Measurements from ENCODE around the gene CA12. TPM values are rescaled to one million over a fixed set of nuclear protein-coding genes. Genes with fewer than 3 reads are reported as not detected.

CA12 gene
- total and polyA plus RNA-seq, 4 donors, result 0.07 to 5.1 (median 1.5) TPM

- no peaks in the 10 kb centered on the region for H3K4me1 ChIP-seq (ENCODE audit: control insufficient read depth in 4 of 4, insufficient read depth in 4 of 4, low read length in 3 of 4)
- no peaks in the 10 kb centered on the region for H3K36me3 ChIP-seq (ENCODE audit: control insufficient read depth in 4 of 4, insufficient read depth in 3 of 4, low read depth in 1 of 4, low read length in 3 of 4)
- H3K27me3 ChIP-seq (ENCODE audit: control insufficient read depth in 4 of 4, insufficient read depth in 4 of 4, low read length in 3 of 4), result no peaks in the 10 kb centered on the region
- no peak for TF ChIP-seq RAD21 (IDR thresholded peaks at IDR 0.05)
- no peak for TF ChIP-seq REST (IDR thresholded peaks at IDR 0.05)
- no peak for TF ChIP-seq HNF4A (conservative IDR thresholded peaks at IDR 0.05)
- TF ChIP-seq GABPA (IDR thresholded peaks at IDR 0.05 in 1 of 2, conservative IDR thresholded peaks at IDR 0.05 in 1 of 2), result no peak
- no peak for TF ChIP-seq TAF1 (conservative IDR thresholded peaks at IDR 0.05)
- TF ChIP-seq, protein P1, sequence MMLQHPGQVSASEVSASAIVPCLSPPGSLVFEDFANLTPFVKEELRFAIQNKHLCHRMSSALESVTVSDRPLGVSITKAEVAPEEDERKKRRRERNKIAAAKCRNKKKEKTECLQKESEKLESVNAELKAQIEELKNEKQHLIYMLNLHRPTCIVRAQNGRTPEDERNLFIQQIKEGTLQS (IDR thresholded peaks at IDR 0.05), result no peak
- TF ChIP-seq NR2F2 (IDR thresholded peaks at IDR 0.05), result no peak
- TF ChIP-seq SP1 (IDR thresholded peaks at IDR 0.05), result no peak
- no peak for TF ChIP-seq EGR1 (IDR thresholded peaks at IDR 0.05; ENCODE audit: low read depth in 2 of 2)
- no peak for TF ChIP-seq JUND (IDR thresholded peaks at IDR 0.05)
- no peak for TF ChIP-seq FOXA2 (IDR thresholded peaks at IDR 0.05)
- TF ChIP-seq, protein P2, sequence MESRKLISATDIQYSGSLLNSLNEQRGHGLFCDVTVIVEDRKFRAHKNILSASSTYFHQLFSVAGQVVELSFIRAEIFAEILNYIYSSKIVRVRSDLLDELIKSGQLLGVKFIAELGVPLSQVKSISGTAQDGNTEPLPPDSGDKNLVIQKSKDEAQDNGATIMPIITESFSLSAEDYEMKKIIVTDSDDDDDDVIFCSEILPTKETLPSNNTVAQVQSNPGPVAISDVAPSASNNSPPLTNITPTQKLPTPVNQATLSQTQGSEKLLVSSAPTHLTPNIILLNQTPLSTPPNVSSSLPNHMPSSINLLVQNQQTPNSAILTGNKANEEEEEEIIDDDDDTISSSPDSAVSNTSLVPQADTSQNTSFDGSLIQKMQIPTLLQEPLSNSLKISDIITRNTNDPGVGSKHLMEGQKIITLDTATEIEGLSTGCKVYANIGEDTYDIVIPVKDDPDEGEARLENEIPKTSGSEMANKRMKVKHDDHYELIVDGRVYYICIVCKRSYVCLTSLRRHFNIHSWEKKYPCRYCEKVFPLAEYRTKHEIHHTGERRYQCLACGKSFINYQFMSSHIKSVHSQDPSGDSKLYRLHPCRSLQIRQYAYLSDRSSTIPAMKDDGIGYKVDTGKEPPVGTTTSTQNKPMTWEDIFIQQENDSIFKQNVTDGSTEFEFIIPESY (IDR thresholded peaks at IDR 0.05), result no peak
- DNase-seq (ENCODE audit: low spot score), result no peak
- no peak overlapping the region for H3K4me3 ChIP-seq (ENCODE audit: low read depth in 1 of 3, low read length in 3 of 3)
- H3K9me3 ChIP-seq (ENCODE audit: control insufficient read depth in 4 of 4, low read length in 3 of 4), result no peaks in the 10 kb centered on the region
- no peak overlapping the region for H3K27ac ChIP-seq (ENCODE audit: low read depth in 1 of 2, low read length in 2 of 2)
- WGBS, result 85% methylated on average over 3 of the region's 3 CpGs
- no peak overlapping the region for H3K9ac ChIP-seq (ENCODE audit: low read depth in 1 of 2, low read length in 2 of 2)
These were observed 39.8 kb upstream of the CA12 start for GRCh38 chr15:63421433-63421832.

DNA sequence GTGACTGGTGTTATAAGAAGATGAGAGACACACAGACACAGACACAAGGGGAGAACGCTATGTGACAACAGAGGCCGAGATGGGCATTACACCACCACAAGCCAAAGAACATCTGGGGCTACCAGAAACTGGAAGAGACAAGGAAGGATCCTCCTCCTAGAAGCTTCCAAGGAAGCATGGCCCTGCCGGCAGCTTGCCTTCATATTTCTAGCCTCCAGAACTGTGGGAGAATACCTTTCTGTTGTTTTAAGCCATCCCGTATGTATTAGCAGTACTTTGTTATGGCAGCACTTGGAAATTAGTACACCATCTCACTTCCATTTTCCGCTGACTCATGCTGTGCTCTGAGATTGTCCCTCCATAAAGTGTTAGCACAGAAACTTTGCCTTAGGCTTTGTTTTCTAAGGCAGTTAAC lies 38.7 kb upstream of the CA12 start:
- no peak for TF ChIP-seq GABPA (IDR thresholded peaks at IDR 0.05 in 1 of 2, conservative IDR thresholded peaks at IDR 0.05 in 1 of 2)
- TF ChIP-seq, protein P1 (IDR thresholded peaks at IDR 0.05), result no peak
- H3K36me3 ChIP-seq (ENCODE audit: control insufficient read depth in 4 of 4, insufficient read depth in 3 of 4, low read depth in 1 of 4, low read length in 3 of 4), result no peaks in the 10 kb centered on the region
- no peak overlapping the region for H3K27ac ChIP-seq (ENCODE audit: low read depth in 1 of 2, low read length in 2 of 2)
- no peak for DNase-seq (ENCODE audit: low spot score)
- WGBS, result 90% methylated on average over 5 of the region's 5 CpGs
- no peaks in the 10 kb centered on the region for H3K9me3 ChIP-seq (ENCODE audit: control insufficient read depth in 4 of 4, low read length in 3 of 4)
- no peak overlapping the region for H3K4me3 ChIP-seq (ENCODE audit: low read depth in 1 of 3, low read length in 3 of 3)
- no peaks in the 10 kb centered on the region for H3K4me1 ChIP-seq (ENCODE audit: control insufficient read depth in 4 of 4, insufficient read depth in 4 of 4, low read length in 3 of 4)
- no peak overlapping the region for H3K9ac ChIP-seq (ENCODE audit: low read depth in 1 of 2, low read length in 2 of 2)
- no peaks in the 10 kb centered on the region for H3K27me3 ChIP-seq (ENCODE audit: control insufficient read depth in 4 of 4, insufficient read depth in 4 of 4, low read length in 3 of 4)

- 90% methylated on average over 8 of the region's 8 CpGs for WGBS
- no peaks in the 10 kb centered on the region for H3K9me3 ChIP-seq (ENCODE audit: control insufficient read depth in 4 of 4, low read length in 3 of 4)
- no peaks in the 10 kb centered on the region for H3K36me3 ChIP-seq (ENCODE audit: control insufficient read depth in 4 of 4, insufficient read depth in 3 of 4, low read depth in 1 of 4, low read length in 3 of 4)
- H3K9ac ChIP-seq (ENCODE audit: low read depth in 1 of 2, low read length in 2 of 2), result no peak overlapping the region
- no peak for DNase-seq (ENCODE audit: low spot score)
- TF ChIP-seq JUND (IDR thresholded peaks at IDR 0.05), result no peak
- TF ChIP-seq, protein P2 (IDR thresholded peaks at IDR 0.05), result no peak
- no peak for TF ChIP-seq RAD21 (IDR thresholded peaks at IDR 0.05)
- no peak for TF ChIP-seq HNF4A (conservative IDR thresholded peaks at IDR 0.05)
- no peak for TF ChIP-seq TAF1 (conservative IDR thresholded peaks at IDR 0.05)
- no peak for TF ChIP-seq CTCF (IDR thresholded peaks at IDR 0.05; ENCODE audit: low read depth, low read length, missing input control)
- TF ChIP-seq HNF4G (IDR thresholded peaks at IDR 0.05), result no peak
- no peak for TF ChIP-seq YY1 (IDR thresholded peaks at IDR 0.05)
- TF ChIP-seq GABPA (IDR thresholded peaks at IDR 0.05 in 1 of 2, conservative IDR thresholded peaks at IDR 0.05 in 1 of 2), result no peak
- no peak for TF ChIP-seq FOXA1 (IDR thresholded peaks at IDR 0.05)
- no peak for TF ChIP-seq FOXA2 (IDR thresholded peaks at IDR 0.05)
- no peaks in the 10 kb centered on the region for H3K27me3 ChIP-seq (ENCODE audit: control insufficient read depth in 4 of 4, insufficient read depth in 4 of 4, low read length in 3 of 4)
- H3K4me1 ChIP-seq (ENCODE audit: control insufficient read depth in 4 of 4, insufficient read depth in 4 of 4, low read length in 3 of 4), result no peaks in the 10 kb centered on the region
- no peak overlapping the region for H3K27ac ChIP-seq (ENCODE audit: low read depth in 1 of 2, low read length in 2 of 2)
- H3K4me3 ChIP-seq (ENCODE audit: low read depth in 1 of 3, low read length in 3 of 3), result no peak overlapping the region
These were observed 37.2 kb upstream of the CA12 start for GRCh38 chr15:63418811-63419210.
